SK-N-SH (cell line): ENCODE data around the gene DCUN1D2.

Experiments
- ELF1 ChIP-seq: IDR thresholded peaks from 2 replicates; pipeline ENCODE4 v1.4.0; 2012
- EP300 ChIP-seq, 2 experiments: IDR thresholded peaks; 2 replicates each; pipeline versions ENCODE4 v1.4.0 to v1.6.1; 2012; ENCODE audit warnings: borderline replicate concordance in 1 of 2, low read depth in 1 of 2, low read length in 1 of 2
- GABPA ChIP-seq: IDR thresholded peaks from 2 replicates; pipeline ENCODE4 v1.4.0; 2012; ENCODE audit warnings: low read depth, mild to moderate bottlenecking
- MXI1 ChIP-seq: IDR thresholded peaks from 2 replicates; pipeline ENCODE4 v1.6.1; 2012; ENCODE audit warnings: mild to moderate bottlenecking, low read depth, low read length, improper control_type of control experiment
- NRF1 ChIP-seq: IDR thresholded peaks from 2 replicates; pipeline ENCODE4 v1.6.1; 2012; ENCODE audit warnings: low read depth, mild to moderate bottlenecking, low read length
- POLR2AphosphoS5 ChIP-seq: IDR thresholded peaks from 2 replicates; pipeline ENCODE4 v1.6.1; 2012; ENCODE audit warnings: low read depth, low read length
- RAD21 ChIP-seq: IDR thresholded peaks from 2 replicates; pipeline ENCODE4 v1.6.1; 2012; ENCODE audit warnings: mild to moderate bottlenecking, low read length
- RFX5 ChIP-seq: IDR thresholded peaks from 2 replicates; pipeline ENCODE4 v1.6.1; 2012; ENCODE audit warnings: mild to moderate bottlenecking, improper control_type of control experiment, low read length
- TAF1 ChIP-seq: IDR thresholded peaks from 2 replicates; pipeline ENCODE4 v1.6.1; 2012; ENCODE audit warnings: low read depth, mild to moderate bottlenecking, low read length, moderate library complexity, borderline replicate concordance
- TF ChIP-seq, protein P1 (sequence below): IDR thresholded peaks from 2 replicates; pipeline ENCODE4 v1.4.0; 2012; ENCODE audit warnings: low read depth, borderline replicate concordance
- TF ChIP-seq, protein P2 (sequence below): fragments of 200-600 bp; sonication (generic); IDR thresholded peaks from 2 replicates; pipeline ENCODE4 v1.6.1; 2017; ENCODE audit warnings: antibody characterized with exemption, mild to moderate bottlenecking, moderate library complexity
- TF ChIP-seq, protein P3 (sequence below): IDR thresholded peaks from 2 replicates; pipeline ENCODE4 v1.4.0; 2012; ENCODE audit warnings: low read depth, borderline replicate concordance
- TF ChIP-seq, protein P4 (sequence below): fragments of 150-350 bp; IDR thresholded peaks from 2 replicates; pipeline ENCODE4 v1.6.1; 2017; ENCODE audit warnings: antibody characterized with exemption, low read length, low read depth, borderline replicate concordance

DNA sequence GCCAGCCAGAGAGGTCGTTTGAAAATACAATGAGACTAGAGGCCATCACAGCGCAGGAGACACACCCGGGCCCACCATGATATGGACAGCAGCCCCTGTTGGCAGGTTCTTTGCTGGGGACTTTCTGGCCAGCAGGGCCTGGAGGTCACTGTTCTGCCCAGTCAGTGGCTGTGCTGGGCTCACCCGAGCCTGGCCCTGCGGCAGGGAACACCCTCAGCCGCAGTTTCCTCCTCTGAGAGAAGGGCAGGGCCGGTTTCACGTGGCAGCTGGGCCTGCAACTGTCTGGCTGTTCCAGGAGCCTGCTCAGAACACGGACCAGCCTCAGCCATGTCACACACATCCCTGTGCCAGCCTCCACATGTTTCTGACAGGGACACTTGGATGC, 76.6 kb downstream of the DCUN1D2 start:
- TF ChIP-seq RAD21: no peak
- no peak for TF ChIP-seq MXI1
- TF ChIP-seq EP300 (IDR thresholded peaks at IDR 0.05; ENCODE audit: borderline replicate concordance in 1 of 2, low read depth in 1 of 2, low read length in 1 of 2): no peak
- TF ChIP-seq POLR2AphosphoS5: no peak
- TF ChIP-seq ELF1: no peak
- TF ChIP-seq, protein P1, sequence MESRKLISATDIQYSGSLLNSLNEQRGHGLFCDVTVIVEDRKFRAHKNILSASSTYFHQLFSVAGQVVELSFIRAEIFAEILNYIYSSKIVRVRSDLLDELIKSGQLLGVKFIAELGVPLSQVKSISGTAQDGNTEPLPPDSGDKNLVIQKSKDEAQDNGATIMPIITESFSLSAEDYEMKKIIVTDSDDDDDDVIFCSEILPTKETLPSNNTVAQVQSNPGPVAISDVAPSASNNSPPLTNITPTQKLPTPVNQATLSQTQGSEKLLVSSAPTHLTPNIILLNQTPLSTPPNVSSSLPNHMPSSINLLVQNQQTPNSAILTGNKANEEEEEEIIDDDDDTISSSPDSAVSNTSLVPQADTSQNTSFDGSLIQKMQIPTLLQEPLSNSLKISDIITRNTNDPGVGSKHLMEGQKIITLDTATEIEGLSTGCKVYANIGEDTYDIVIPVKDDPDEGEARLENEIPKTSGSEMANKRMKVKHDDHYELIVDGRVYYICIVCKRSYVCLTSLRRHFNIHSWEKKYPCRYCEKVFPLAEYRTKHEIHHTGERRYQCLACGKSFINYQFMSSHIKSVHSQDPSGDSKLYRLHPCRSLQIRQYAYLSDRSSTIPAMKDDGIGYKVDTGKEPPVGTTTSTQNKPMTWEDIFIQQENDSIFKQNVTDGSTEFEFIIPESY: no peak
- TF ChIP-seq, protein P2, sequence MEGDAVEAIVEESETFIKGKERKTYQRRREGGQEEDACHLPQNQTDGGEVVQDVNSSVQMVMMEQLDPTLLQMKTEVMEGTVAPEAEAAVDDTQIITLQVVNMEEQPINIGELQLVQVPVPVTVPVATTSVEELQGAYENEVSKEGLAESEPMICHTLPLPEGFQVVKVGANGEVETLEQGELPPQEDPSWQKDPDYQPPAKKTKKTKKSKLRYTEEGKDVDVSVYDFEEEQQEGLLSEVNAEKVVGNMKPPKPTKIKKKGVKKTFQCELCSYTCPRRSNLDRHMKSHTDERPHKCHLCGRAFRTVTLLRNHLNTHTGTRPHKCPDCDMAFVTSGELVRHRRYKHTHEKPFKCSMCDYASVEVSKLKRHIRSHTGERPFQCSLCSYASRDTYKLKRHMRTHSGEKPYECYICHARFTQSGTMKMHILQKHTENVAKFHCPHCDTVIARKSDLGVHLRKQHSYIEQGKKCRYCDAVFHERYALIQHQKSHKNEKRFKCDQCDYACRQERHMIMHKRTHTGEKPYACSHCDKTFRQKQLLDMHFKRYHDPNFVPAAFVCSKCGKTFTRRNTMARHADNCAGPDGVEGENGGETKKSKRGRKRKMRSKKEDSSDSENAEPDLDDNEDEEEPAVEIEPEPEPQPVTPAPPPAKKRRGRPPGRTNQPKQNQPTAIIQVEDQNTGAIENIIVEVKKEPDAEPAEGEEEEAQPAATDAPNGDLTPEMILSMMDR: no peak
- TF ChIP-seq, protein P3, sequence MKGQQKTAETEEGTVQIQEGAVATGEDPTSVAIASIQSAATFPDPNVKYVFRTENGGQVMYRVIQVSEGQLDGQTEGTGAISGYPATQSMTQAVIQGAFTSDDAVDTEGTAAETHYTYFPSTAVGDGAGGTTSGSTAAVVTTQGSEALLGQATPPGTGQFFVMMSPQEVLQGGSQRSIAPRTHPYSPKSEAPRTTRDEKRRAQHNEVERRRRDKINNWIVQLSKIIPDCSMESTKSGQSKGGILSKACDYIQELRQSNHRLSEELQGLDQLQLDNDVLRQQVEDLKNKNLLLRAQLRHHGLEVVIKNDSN: no peak
- no peak for TF ChIP-seq NRF1
- TF ChIP-seq GABPA: no peak
- TF ChIP-seq TAF1: no peak
- TF ChIP-seq, protein P4, sequence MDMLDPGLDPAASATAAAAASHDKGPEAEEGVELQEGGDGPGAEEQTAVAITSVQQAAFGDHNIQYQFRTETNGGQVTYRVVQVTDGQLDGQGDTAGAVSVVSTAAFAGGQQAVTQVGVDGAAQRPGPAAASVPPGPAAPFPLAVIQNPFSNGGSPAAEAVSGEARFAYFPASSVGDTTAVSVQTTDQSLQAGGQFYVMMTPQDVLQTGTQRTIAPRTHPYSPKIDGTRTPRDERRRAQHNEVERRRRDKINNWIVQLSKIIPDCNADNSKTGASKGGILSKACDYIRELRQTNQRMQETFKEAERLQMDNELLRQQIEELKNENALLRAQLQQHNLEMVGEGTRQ: no peak
- no peak for TF ChIP-seq RFX5
